Measurements from ENCODE around the gene SPAG16.

GRCh38 chr2:213861638-213862037 is 577.4 kb downstream of the SPAG16 start:
- no peak for TF ChIP-seq ZNF785 (tag by site-specific recombination; IDR thresholded peaks at IDR 0.05)
- TF ChIP-seq OVOL3 (tag by site-specific recombination; IDR thresholded peaks at IDR 0.05): no peak
- no peak for TF ChIP-seq ZBTB7A (tag by site-specific recombination; IDR thresholded peaks at IDR 0.05; ENCODE audit: low read depth)
- TF ChIP-seq CTCF (tag by site-specific recombination; IDR thresholded peaks at IDR 0.05): no peak
- no peak for TF ChIP-seq ZNF510 (tag by site-specific recombination; IDR thresholded peaks at IDR 0.05; ENCODE audit: insufficient replicate concordance)
